Liver (tissue), 9 donors: ENCODE data around the gene KCTD8. TPM values are rescaled to one million over a fixed set of nuclear protein-coding genes. Genes with fewer than 3 reads are reported as not detected.

Experiments
- DNase-seq: peaks from one replicate; pipeline ENCODE4 v3.0.0-alpha.2; 2017; ENCODE audit warnings: low spot score
- H3K27ac ChIP-seq, 2 donors: one replicate each; pipeline ENCODE4 v1.7.0; 2013; ENCODE audit warnings: inconsistent platforms in 2 of 2, low read length in 2 of 2, control low read depth in 1 of 2, low read depth in 1 of 2, mild to moderate bottlenecking in 1 of 2
- H3K27me3 ChIP-seq, 4 donors: one replicate each; pipeline versions ENCODE4 v1.6.1 to v1.7.0; 2013; ENCODE audit warnings: low read length in 3 of 4, inconsistent platforms in 1 of 4, mild to moderate bottlenecking in 1 of 4, moderate library complexity in 1 of 4; ENCODE audit not compliant: control insufficient read depth in 4 of 4, insufficient read depth in 4 of 4
- H3K36me3 ChIP-seq, 4 donors: one replicate each; pipeline versions ENCODE4 v1.6.1 to v1.7.0; 2013; ENCODE audit warnings: low read length in 3 of 4, mild to moderate bottlenecking in 3 of 4, low read depth in 1 of 4, moderate library complexity in 1 of 4; ENCODE audit not compliant: control insufficient read depth in 4 of 4, insufficient read depth in 3 of 4
- H3K4me1 ChIP-seq, 4 donors: one replicate each; pipeline versions ENCODE4 v1.6.1 to v1.7.0; 2013; ENCODE audit warnings: low read length in 3 of 4, mild to moderate bottlenecking in 3 of 4, moderate library complexity in 1 of 4; ENCODE audit not compliant: control insufficient read depth in 4 of 4, insufficient read depth in 4 of 4
- H3K4me3 ChIP-seq, 3 donors: one replicate each; pipeline versions ENCODE4 v1.6.1 to v1.7.0; 2013; ENCODE audit warnings: low read length in 3 of 3, control low read depth in 1 of 3, low read depth in 1 of 3, mild to moderate bottlenecking in 1 of 3
- H3K9ac ChIP-seq, 2 donors: one replicate each; pipeline ENCODE4 v1.7.0; 2013; ENCODE audit warnings: low read length in 2 of 2, mild to moderate bottlenecking in 2 of 2, moderate library complexity in 2 of 2, control low read depth in 1 of 2, low read depth in 1 of 2
- H3K9me3 ChIP-seq, 4 donors: one replicate each; pipeline versions ENCODE4 v1.6.1 to v1.7.0; 2013; ENCODE audit warnings: low read length in 3 of 4; ENCODE audit not compliant: control insufficient read depth in 4 of 4
- ATF3 ChIP-seq: IDR thresholded peaks from 2 replicates; pipeline ENCODE4 v1.6.1; 2016; ENCODE audit warnings: antibody characterized with exemption
- CTCF ChIP-seq: fragments of 150-350 bp; IDR thresholded peaks from 2 replicates; pipeline ENCODE4 v1.5.1; 2017; ENCODE audit warnings: improper control_type of control experiment, low read depth, low read length; ENCODE audit not compliant: missing input control
- EGR1 ChIP-seq, 2 donors: IDR thresholded peaks; 2 replicates each; pipeline ENCODE4 v1.6.1; 2016 to 2018; ENCODE audit warnings: antibody characterized with exemption in 2 of 2, low read depth in 2 of 2
- FOXA1 ChIP-seq: IDR thresholded peaks from 2 replicates; pipeline ENCODE4 v1.6.1; 2016; ENCODE audit warnings: antibody characterized with exemption
- FOXA2 ChIP-seq: IDR thresholded peaks from 2 replicates; pipeline ENCODE4 v1.6.1; 2016; ENCODE audit warnings: antibody characterized with exemption
- GABPA ChIP-seq, 2 donors: IDR thresholded peaks in 1 of 2; conservative IDR thresholded peaks in 1 of 2; 2 replicates each; pipeline ENCODE4 v1.6.1; 2016; ENCODE audit warnings: antibody characterized with exemption in 2 of 2, mild to moderate bottlenecking in 1 of 2, moderate library complexity in 1 of 2
- HNF4A ChIP-seq, 2 donors: conservative IDR thresholded peaks; 2 replicates each; pipeline ENCODE4 v1.6.1; 2016; ENCODE audit warnings: antibody characterized with exemption in 2 of 2, mild to moderate bottlenecking in 2 of 2
- HNF4G ChIP-seq: IDR thresholded peaks from 2 replicates; pipeline ENCODE4 v1.6.1; 2016; ENCODE audit warnings: antibody characterized with exemption
- JUND ChIP-seq, 2 donors: IDR thresholded peaks; 2 replicates each; pipeline ENCODE4 v1.6.1; 2016; ENCODE audit warnings: antibody characterized with exemption in 2 of 2
- MAX ChIP-seq: IDR thresholded peaks from 2 replicates; pipeline ENCODE4 v1.6.1; 2016; ENCODE audit warnings: antibody characterized with exemption
- NR2F2 ChIP-seq: IDR thresholded peaks from 2 replicates; pipeline ENCODE4 v1.6.1; 2016; ENCODE audit warnings: antibody characterized with exemption
- RAD21 ChIP-seq, 2 donors: IDR thresholded peaks; 2 replicates each; pipeline ENCODE4 v1.6.1; 2016; ENCODE audit warnings: antibody characterized with exemption in 2 of 2, mild to moderate bottlenecking in 2 of 2
- REST ChIP-seq: IDR thresholded peaks from 2 replicates; pipeline ENCODE4 v1.6.1; 2016; ENCODE audit warnings: antibody characterized with exemption, mild to moderate bottlenecking
- RXRA ChIP-seq, 2 donors: IDR thresholded peaks; 2 replicates each; pipeline ENCODE4 v1.6.1; 2017 to 2018; ENCODE audit warnings: antibody characterized with exemption in 2 of 2, mild to moderate bottlenecking in 1 of 2
- SP1 ChIP-seq: IDR thresholded peaks from 2 replicates; pipeline ENCODE4 v1.6.1; 2018; ENCODE audit warnings: antibody characterized with exemption, mild to moderate bottlenecking
- TAF1 ChIP-seq: conservative IDR thresholded peaks from 2 replicates; pipeline ENCODE4 v1.6.1; 2016; ENCODE audit warnings: antibody characterized with exemption, mild to moderate bottlenecking
- YY1 ChIP-seq: IDR thresholded peaks from 2 replicates; pipeline ENCODE4 v1.6.1; 2016; ENCODE audit warnings: antibody characterized with exemption, mild to moderate bottlenecking
- ZBTB33 ChIP-seq: IDR thresholded peaks from 2 replicates; pipeline ENCODE4 v1.6.1; 2016; ENCODE audit warnings: antibody characterized with exemption
- whole genome bisulfite sequencing: extraction: QIAGEN DNeasy Blood & Tissue Kit; methylation state at CpG from one replicate; pipeline ENCODE4 v1.1.7; 2013; 5-methylcytosine and 5-hydroxymethylcytosine counted together
- polyA plus RNA-seq, 2 donors: library from polyadenylated mRNA; stranded (reverse) in 1 of 2; unstranded in 1 of 2; fragments of 200-250 nt in 1 of 2; fragments of >200 nt in 1 of 2; fragmentation: Nextera tagmentation in 1 of 2; extraction: Ambion mirVana in 1 of 2; gene quantifications; one replicate each; pipeline versions ENCODE4 v1.2.1 to v1.2.3, GENCODE V29; 2013 to 2015
- total RNA-seq, 2 donors: library from RNA; depleted of rRNA; stranded (reverse); fragments of >200 nt; gene quantifications; one replicate each; pipeline ENCODE4 v1.2.3, GENCODE V29; 2014
- donor health status: healthy.
- donor health status: healthy.
- donor health status: healthy.
- donor health status: healthy.
- donor health status: healthy.

Gene KCTD8
- total and polyA plus RNA-seq, 4 donors, result not detected

GRCh38 chr4:44145868-44146267, 302.7 kb downstream of the KCTD8 start:
- Histone ChIP-seq H3K27ac (no peak overlapping the region), H3K9me3 (no peaks in the 10 kb centered on the region), H3K4me3 (no peak overlapping the region), H3K9ac (no peak overlapping the region), H3K36me3 (no peaks in the 10 kb centered on the region), H3K4me1 (no peaks in the 10 kb centered on the region), H3K27me3 (no peaks in the 10 kb centered on the region)
- TF ChIP-seq JUND (IDR thresholded peaks at IDR 0.05) (no peak), SP1 (no peak), GABPA (IDR thresholded peaks at IDR 0.05 in 1 of 2, conservative IDR thresholded peaks at IDR 0.05 in 1 of 2) (no peak), NR2F2 (no peak), FOXA2 (no peak), MAX (no peak), HNF4G (no peak), EGR1 (IDR thresholded peaks at IDR 0.05; ENCODE audit: low read depth in 2 of 2) (no peak), FOXA1 (no peak), REST (no peak), HNF4A (conservative IDR thresholded peaks at IDR 0.05) (no peak), ATF3 (no peak), ZBTB33 (no peak)
- no peak for DNase-seq

- Histone ChIP-seq H3K9ac (no peak overlapping the region), H3K36me3 (no peaks in the 10 kb centered on the region), H3K4me3 (no peak overlapping the region), H3K27me3 (no peaks in the 10 kb centered on the region), H3K4me1 (no peaks in the 10 kb centered on the region), H3K27ac (no peak overlapping the region), H3K9me3 (no peaks in the 10 kb centered on the region)
- DNase-seq, result no peak
- TF ChIP-seq GABPA (IDR thresholded peaks at IDR 0.05 in 1 of 2, conservative IDR thresholded peaks at IDR 0.05 in 1 of 2) (no peak), TAF1 (no peak), FOXA1 (no peak), CTCF (no peak), RAD21 (IDR thresholded peaks at IDR 0.05) (no peak), YY1 (no peak), EGR1 (IDR thresholded peaks at IDR 0.05; ENCODE audit: low read depth in 2 of 2) (no peak), RXRA (IDR thresholded peaks at IDR 0.05) (no peak), ATF3 (no peak), REST (no peak)
- whole genome bisulfite sequencing, result 92% methylated on average over 1 of the region's 1 CpG
These were observed 316.1 kb downstream of the KCTD8 start for GRCh38 chr4:44132526-44132925.
